BE2C (cell line): ENCODE data around the gene PTPRE.

ENCODE experiments used
- DNase-seq: peaks from one replicate; pipeline ENCODE4 v3.0.0-alpha.2; 2020
- H3K27me3 ChIP-seq: fragments of 250-450 bp; sonication (Bioruptor Pico); 2 replicates; pipeline ENCODE4 v1.5.1; 2020; ENCODE audit warnings: mild to moderate bottlenecking
- H3K36me3 ChIP-seq: fragments of 250-450 bp; sonication (Bioruptor Pico); 2 replicates; pipeline ENCODE4 v1.5.1; 2020; ENCODE audit warnings: mild to moderate bottlenecking
- H3K4me1 ChIP-seq: fragments of 250-450 bp; sonication (Bioruptor Pico); 2 replicates; pipeline ENCODE4 v1.5.1; 2020
- H3K4me3 ChIP-seq: 2 replicates; pipeline ENCODE4 v1.5.1; 2011; ENCODE audit warnings: low read depth, low read length
- H3K9me3 ChIP-seq: fragments of 250-450 bp; sonication (Bioruptor Pico); 2 replicates; pipeline ENCODE4 v1.5.1; 2020
- CTCF ChIP-seq: IDR thresholded peaks from 2 replicates; pipeline ENCODE4 v1.5.1; 2012; ENCODE audit warnings: mild to moderate bottlenecking, low read depth, low read length

PTPRE gene

GRCh38 chr10:128116187-128116586, 209.3 kb downstream of the PTPRE start:
- Histone ChIP-seq H3K9me3 (no peaks in the 10 kb centered on the region), H3K36me3 (peaks cover 92% of the 10 kb centered on the region), H3K4me3 (no peak overlapping the region), H3K4me1 (no peaks in the 10 kb centered on the region), H3K27me3 (no peaks in the 10 kb centered on the region)
- DNase-seq = no peak
- no peak for TF ChIP-seq CTCF

DNA sequence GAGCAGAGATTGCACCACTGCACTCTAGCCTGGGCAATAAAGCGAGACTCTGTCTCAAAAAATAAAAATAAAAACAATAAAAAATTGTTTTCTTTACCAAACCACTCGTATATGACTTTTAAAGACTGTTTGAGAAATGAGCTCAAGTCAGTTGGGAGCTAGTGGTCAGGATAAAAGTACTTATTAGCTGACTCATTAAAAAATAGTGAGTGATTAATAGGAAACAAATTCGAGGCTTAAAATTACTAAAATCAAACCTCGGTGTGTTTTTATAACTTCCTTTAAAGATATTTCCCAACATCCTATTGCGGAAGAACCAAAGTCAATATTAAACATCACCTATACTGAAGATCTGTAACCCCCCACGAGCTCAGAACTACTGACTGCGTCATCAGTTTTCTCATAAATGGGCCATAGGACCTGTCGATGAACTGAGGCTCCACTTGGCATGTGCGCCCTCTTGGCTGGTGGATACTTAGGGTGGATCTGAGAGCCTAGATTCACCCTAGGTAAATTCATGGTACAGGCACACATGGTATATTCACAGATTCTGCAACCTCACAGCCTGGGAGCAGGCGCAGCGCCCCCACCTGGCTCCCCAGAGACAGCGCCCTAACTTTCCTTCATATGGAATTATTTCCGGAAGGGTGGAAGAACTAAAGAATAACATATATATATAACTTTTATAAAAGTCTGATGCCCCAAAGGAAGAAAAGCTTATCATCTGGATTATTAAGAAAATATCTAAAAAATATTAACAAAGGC, 210.1 kb downstream of the PTPRE start:
- Histone ChIP-seq H3K4me3 (no peak overlapping the region), H3K36me3 (peaks cover 88% of the 10 kb centered on the region), H3K27me3 (no peaks in the 10 kb centered on the region), H3K4me1 (no peaks in the 10 kb centered on the region), H3K9me3 (no peaks in the 10 kb centered on the region)
- TF ChIP-seq CTCF = peak; percentile 35
- DNase-seq = no peak

GRCh38 chr10:128121750-128122412, 215.0 kb downstream of the PTPRE start:
- TF ChIP-seq CTCF = no peak
- no peaks in the 10 kb centered on the region for H3K27me3 ChIP-seq
- H3K36me3 ChIP-seq = peaks cover 65% of the 10 kb centered on the region
- no peak overlapping the region for H3K4me3 ChIP-seq
- H3K9me3 ChIP-seq = no peaks in the 10 kb centered on the region
- DNase-seq = no peak
- H3K4me1 ChIP-seq = peaks cover 3% of the 10 kb centered on the region; the same call in 1 of the 2 replicates

DNA sequence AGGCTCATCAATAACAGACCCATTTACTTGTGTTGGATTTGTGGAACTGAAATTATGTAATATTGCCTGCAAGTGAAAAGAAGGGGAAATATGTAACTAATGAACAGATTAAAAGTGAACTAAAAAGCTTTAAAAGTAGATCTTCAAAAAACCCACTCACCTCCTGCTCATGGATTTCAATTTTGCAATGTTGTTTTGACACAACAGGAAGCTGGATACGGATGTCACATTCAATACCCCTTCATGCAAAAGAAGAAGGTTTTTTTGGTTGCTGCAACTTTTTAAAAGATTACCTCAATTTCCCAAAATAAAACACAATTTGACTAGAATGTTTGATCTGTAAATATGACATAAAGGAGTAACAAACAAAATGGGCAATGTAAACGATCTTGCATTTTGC, 216.0 kb downstream of the PTPRE start:
- Histone ChIP-seq H3K27me3 (no peaks in the 10 kb centered on the region), H3K36me3 (peaks cover 55% of the 10 kb centered on the region), H3K4me3 (no peak overlapping the region), H3K9me3 (no peaks in the 10 kb centered on the region), H3K4me1 (peaks cover 3% of the 10 kb centered on the region; the same call in 1 of the 2 replicates)
- no peak for TF ChIP-seq CTCF
- no peak for DNase-seq

DNA sequence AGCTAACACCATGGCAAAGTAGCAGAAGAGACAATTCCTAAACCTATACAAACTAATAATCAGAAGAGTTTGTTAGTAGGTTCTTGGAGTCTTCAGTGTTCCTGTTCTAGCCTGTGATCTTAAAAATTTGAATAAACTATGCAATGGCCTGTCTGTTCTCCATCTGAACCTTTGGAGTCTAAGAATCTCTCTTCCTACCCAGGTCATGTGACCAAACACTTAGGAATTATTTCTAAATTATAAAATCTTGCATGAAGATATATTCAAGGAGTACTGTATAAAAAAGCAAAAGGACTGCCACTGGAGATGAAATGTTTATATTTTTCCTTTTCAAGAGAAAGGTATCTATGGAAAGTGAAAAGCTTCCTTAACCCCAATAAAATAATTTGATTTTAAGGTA, 216.9 kb downstream of the PTPRE start:
- peaks cover 3% of the 10 kb centered on the region; the same call in 1 of the 2 replicates for H3K4me1 ChIP-seq
- no peaks in the 10 kb centered on the region for H3K27me3 ChIP-seq
- TF ChIP-seq CTCF = no peak
- H3K36me3 ChIP-seq = peaks cover 48% of the 10 kb centered on the region
- H3K4me3 ChIP-seq = peak overlapping the region; percentile 90
- no peak for DNase-seq
- H3K9me3 ChIP-seq = no peaks in the 10 kb centered on the region

GRCh38 chr10:128124813-128125403, 218.0 kb downstream of the PTPRE start:
- H3K4me3 ChIP-seq = peak overlapping the region; percentile 90
- DNase-seq = no peak
- TF ChIP-seq CTCF = no peak
- peaks cover 3% of the 10 kb centered on the region; the same call in 1 of the 2 replicates for H3K4me1 ChIP-seq
- H3K36me3 ChIP-seq = peaks cover 41% of the 10 kb centered on the region
- no peaks in the 10 kb centered on the region for H3K9me3 ChIP-seq
- H3K27me3 ChIP-seq = no peaks in the 10 kb centered on the region
